Measurements from ENCODE around the gene MAGI3.

The MAGI3 gene

GRCh38 chr1:113659556-113659955 lies 269.2 kb downstream of the MAGI3 start:
- Histone ChIP-seq H3K27me3 (replicated peaks; ENCODE audit: control insufficient read depth, insufficient read depth, low read length) (no peaks in the 10 kb centered on the region), H3K4me3 (replicated peaks; ENCODE audit: low read depth, low read length) (no peak overlapping the region), H3K36me3 (ENCODE audit: control insufficient read depth, insufficient read depth, low read length) (no peaks in the 10 kb centered on the region)
- no peak for TF ChIP-seq CTCF (IDR thresholded peaks at IDR 0.05; ENCODE audit: insufficient read depth, low read length, poor library complexity, severe bottlenecking)
- no peak for DNase-seq (ENCODE audit: extremely low read depth, insufficient read length)

GRCh38 chr1:113660088-113660487 lies 269.8 kb downstream of the MAGI3 start:
- no peak for DNase-seq (ENCODE audit: extremely low read depth, insufficient read length)
- no peak for TF ChIP-seq CTCF (IDR thresholded peaks at IDR 0.05; ENCODE audit: insufficient read depth, low read length, poor library complexity, severe bottlenecking)

GRCh38 chr1:113662101-113662500 lies 271.8 kb downstream of the MAGI3 start:
- no peak overlapping the region for H3K4me3 ChIP-seq (replicated peaks; ENCODE audit: low read depth, low read length)
- DNase-seq (ENCODE audit: extremely low read depth, insufficient read length) = no peak
- TF ChIP-seq CTCF (IDR thresholded peaks at IDR 0.05; ENCODE audit: insufficient read depth, low read length, poor library complexity, severe bottlenecking) = no peak
- no peaks in the 10 kb centered on the region for H3K27me3 ChIP-seq (replicated peaks; ENCODE audit: control insufficient read depth, insufficient read depth, low read length)
- H3K36me3 ChIP-seq (ENCODE audit: control insufficient read depth, insufficient read depth, low read length) = no peaks in the 10 kb centered on the region

More at GRCh38 chr1:113660088-113660487, 269.8 kb downstream of the MAGI3 start:
- Histone ChIP-seq H3K27me3 (replicated peaks; ENCODE audit: control insufficient read depth, insufficient read depth, low read length) (no peaks in the 10 kb centered on the region), H3K4me3 (replicated peaks; ENCODE audit: low read depth, low read length) (no peak overlapping the region), H3K36me3 (ENCODE audit: control insufficient read depth, insufficient read depth, low read length) (no peaks in the 10 kb centered on the region)

- H3K4me3 ChIP-seq (replicated peaks; ENCODE audit: low read depth, low read length) = no peak overlapping the region
- no peaks in the 10 kb centered on the region for H3K36me3 ChIP-seq (ENCODE audit: control insufficient read depth, insufficient read depth, low read length)
- TF ChIP-seq CTCF (IDR thresholded peaks at IDR 0.05; ENCODE audit: insufficient read depth, low read length, poor library complexity, severe bottlenecking) = no peak
- no peaks in the 10 kb centered on the region for H3K27me3 ChIP-seq (replicated peaks; ENCODE audit: control insufficient read depth, insufficient read depth, low read length)
- DNase-seq (ENCODE audit: extremely low read depth, insufficient read length) = no peak
These were observed 273.0 kb downstream of the MAGI3 start for GRCh38 chr1:113663165-113663951.

GRCh38 chr1:113665071-113665470 lies 274.8 kb downstream of the MAGI3 start:
- no peak for TF ChIP-seq CTCF (IDR thresholded peaks at IDR 0.05; ENCODE audit: insufficient read depth, low read length, poor library complexity, severe bottlenecking)
- H3K4me3 ChIP-seq (replicated peaks; ENCODE audit: low read depth, low read length) = no peak overlapping the region
- no peaks in the 10 kb centered on the region for H3K27me3 ChIP-seq (replicated peaks; ENCODE audit: control insufficient read depth, insufficient read depth, low read length)
- no peaks in the 10 kb centered on the region for H3K36me3 ChIP-seq (ENCODE audit: control insufficient read depth, insufficient read depth, low read length)
- DNase-seq (ENCODE audit: extremely low read depth, insufficient read length) = no peak
